GM12878 (cell line): ENCODE measurements around the gene DUSP8. TPM values are rescaled to one million over a fixed set of nuclear protein-coding genes. Genes with fewer than 3 reads are reported as not detected.

ENCODE experiments used
- ATAC-seq: fragments of 200-7000 bp; cut with Tn5 transposase; 3 replicates; pipeline ENCODE4 v1.9.1; 2020; ENCODE audit warnings: mild to moderate bottlenecking, moderate library complexity
- BruUV-seq: library from RNA; stranded (reverse); fragments of 400-500 nt; replicated peaks from 2 replicates; lab custom pipeline; 2021; lab: Mats Ljungman, UMichigan
- CTCF ChIA-PET: fragments of 300-600 bp; sonication (Branson Sonifier 250); formaldehyde crosslinking; extraction: SDS; loops from one replicate; lab custom pipeline; 2021; ENCODE audit warnings: inconsistent platforms; lab: Yijun Ruan, JAX
- POLR2A ChIA-PET: fragments of 350-600 bp; formaldehyde crosslinking; extraction: SDS; loops from one replicate; lab custom pipeline; 2021; ENCODE audit warnings: inconsistent platforms; lab: Charles Lee
- RAD21 ChIA-PET: fragments of 300-600 bp; sonication (Branson Sonifier 250); formaldehyde crosslinking; loops from one replicate; lab custom pipeline; 2023; ENCODE audit warnings: antibody characterized with exemption; ENCODE audit not compliant: unreplicated experiment; lab: Charles Lee
- SMC1A ChIA-PET: fragments of 300-600 bp; sonication (Branson Sonifier 250); formaldehyde crosslinking; loops from one replicate; lab custom pipeline; 2023; ENCODE audit not compliant: unreplicated experiment, uncharacterized antibody; lab: Charles Lee
- DNase-seq: peaks from one replicate; pipeline ENCODE4 v3.0.0-alpha.2; 2011; ENCODE audit warnings: low read depth, low spot score
- FAIRE-seq: peaks from 3 replicates; lab custom pipeline; 2011; peaks lifted over from hg19 to GRCh38; lab: Jason Lieb, UNC
- H2AFZ ChIP-seq: 2 replicates; pipeline ENCODE4 v1.6.0; 2011; ENCODE audit warnings: low read depth, low read length, control low read depth; ENCODE audit not compliant: control insufficient read depth
- H3K27ac ChIP-seq: 2 replicates; pipeline ENCODE4 v1.5.1; 2011; ENCODE audit warnings: control low read depth; ENCODE audit not compliant: control insufficient read depth, insufficient read depth
- H3K27me3 ChIP-seq, 2 experiments: replicated peaks in 1 of 2; 2 replicates each; pipeline versions ENCODE4 v1.6.0 to v1.6.1; 2011; ENCODE audit warnings: low read length in 1 of 2; ENCODE audit not compliant: control insufficient read depth in 2 of 2, insufficient read depth in 2 of 2
- H3K36me3 ChIP-seq, 2 experiments: 2 replicates each; pipeline ENCODE4 v1.5.1; 2011; ENCODE audit warnings: low read length in 1 of 2; ENCODE audit not compliant: control insufficient read depth in 2 of 2, insufficient read depth in 2 of 2
- H3K4me1 ChIP-seq: 2 replicates; pipeline ENCODE4 v1.6.1; 2011; ENCODE audit warnings: mild to moderate bottlenecking, low read length, moderate library complexity, mixed read lengths; ENCODE audit not compliant: control insufficient read depth, insufficient read depth
- H3K4me2 ChIP-seq: 2 replicates; pipeline ENCODE4 v1.6.0; 2011; ENCODE audit warnings: control low read depth; ENCODE audit not compliant: control insufficient read depth, insufficient read depth
- H3K4me3 ChIP-seq: fragments of 200-600 bp; sonication (generic); 2 replicates; pipeline ENCODE4 v1.5.1; 2016
- H3K79me2 ChIP-seq: 2 replicates; pipeline ENCODE4 v1.6.0; 2011; ENCODE audit warnings: low read length; ENCODE audit not compliant: control insufficient read depth, insufficient read depth
- H3K9ac ChIP-seq: 2 replicates; pipeline ENCODE4 v1.8.0; 2011; ENCODE audit warnings: low read length, control low read depth, mixed read lengths; ENCODE audit not compliant: control insufficient read depth, insufficient read depth
- H3K9me3 ChIP-seq: replicated peaks from 3 replicates; pipeline ENCODE4 v1.5.1; 2011; ENCODE audit warnings: mild to moderate bottlenecking, low read length; ENCODE audit not compliant: control insufficient read depth, insufficient read depth
- H4K20me1 ChIP-seq: 2 replicates; pipeline ENCODE4 v1.6.0; 2011; ENCODE audit not compliant: control insufficient read depth, insufficient read depth
- ATF3 ChIP-seq: IDR thresholded peaks from 2 replicates; pipeline ENCODE4 v1.6.1; 2011; ENCODE audit warnings: low read depth, mild to moderate bottlenecking, low read length, moderate library complexity, borderline replicate concordance; ENCODE audit errors: extremely low read depth
- MXI1 ChIP-seq: fragments of 150-350 bp; IDR thresholded peaks from 2 replicates; pipeline ENCODE4 v1.6.1; 2011; ENCODE audit warnings: low read depth, mild to moderate bottlenecking, inconsistent platforms, low read length, improper control_type of control experiment
- PAX5 ChIP-seq: IDR thresholded peaks from 2 replicates; pipeline ENCODE4 v1.6.1; 2011; ENCODE audit warnings: low read depth, low read length, borderline replicate concordance
- SIN3A ChIP-seq: IDR thresholded peaks from 2 replicates; pipeline ENCODE4 v1.6.1; 2012; ENCODE audit warnings: low read depth, low read length, improper control_type of control experiment
- STAT3 ChIP-seq: IDR thresholded peaks from 2 replicates; pipeline ENCODE4 v1.6.1; 2011; ENCODE audit warnings: low read depth, low read length, improper control_type of control experiment
- ZSCAN29 ChIP-seq: fragments of 450-650 bp; IDR thresholded peaks from 2 replicates; pipeline ENCODE4 v1.6.1; 2017; ENCODE audit warnings: mild to moderate bottlenecking, moderate library complexity
- WGBS: methylation state at CpG from one replicate; pipeline ENCODE4 v1.1.6; 2016; ENCODE audit warnings: low lambda C conversion rate; ENCODE audit not compliant: insufficient replicate concordance, insufficient coverage; ENCODE audit errors: missing lambda C conversion rate; 5-methylcytosine and 5-hydroxymethylcytosine counted together
- in situ Hi-C: fragments of 300-500 bp; cut with MboI; formaldehyde crosslinking; loops from 9 replicates; pipeline ENCODE4 v1.14.3; 2018; ENCODE audit warnings: mixed read lengths
- intact Hi-C: fragments of 100-400 bp; cut with micrococcal nuclease; formaldehyde crosslinking; loops from one replicate; pipeline ENCODE4 v1.14.2; 2022; ENCODE audit not compliant: unreplicated experiment
- polyA plus RNA-seq, 11 experiments: library from polyadenylated mRNA; depleted of rRNA in 4 of 11; unstranded in 6 of 11; stranded (reverse) in 5 of 11; fragments of >200 nt; fragmentation: Nextera tagmentation in 4 of 11; fragmentation: Illumina TruSeq in 1 of 11; extraction: Ambion mirVana in 4 of 11; extraction: Trizol in 1 of 11; gene quantifications; 1 replicate in 1 of 11; 2 replicates in 10 of 11; pipeline versions ENCODE4 v1.2.1 to v1.2.3, GENCODE V29; 2011 to 2016; ENCODE audit warnings: inconsistent platforms in 2 of 11, missing spikeins in 2 of 11, low read depth in 1 of 11
- total RNA-seq, 4 experiments: library from RNA; depleted of rRNA in 3 of 4; stranded (reverse); fragments of >200 nt in 3 of 4; fragmentation: Illumina TruSeq in 1 of 4; extraction: Trizol in 1 of 4; gene quantifications; 2 replicates each; pipeline versions ENCODE4 v1.2.1 to v1.2.3, GENCODE V29; 2013 to 2021
- TF ChIP-seq, protein P1 (sequence below), 3 experiments: IDR thresholded peaks in 2 of 3; conservative IDR thresholded peaks in 1 of 3; 2 replicates each; pipeline ENCODE4 v1.5.1; 2011; ENCODE audit warnings: low read depth in 3 of 3, low read length in 3 of 3, mild to moderate bottlenecking in 3 of 3, control low read depth in 2 of 3, moderate library complexity in 2 of 3, inconsistent platforms in 1 of 3, mixed read lengths in 1 of 3; ENCODE audit not compliant: control insufficient read depth in 2 of 3, insufficient read depth in 1 of 3; ENCODE audit errors: extremely low read depth in 1 of 3
- TF ChIP-seq, protein P2 (sequence below): fragments of 150-350 bp; IDR thresholded peaks from 2 replicates; pipeline ENCODE4 v1.6.1; 2016; ENCODE audit warnings: low read depth, low read length

The DUSP8 gene
- total and polyA plus RNA-seq, 10 of the 15 experiments (the other 5 are each of a cell fraction or from before 2014, with no cell fraction given), result 0.04 to 1.7 (median 0.26) TPM; not detected in 6

DNA sequence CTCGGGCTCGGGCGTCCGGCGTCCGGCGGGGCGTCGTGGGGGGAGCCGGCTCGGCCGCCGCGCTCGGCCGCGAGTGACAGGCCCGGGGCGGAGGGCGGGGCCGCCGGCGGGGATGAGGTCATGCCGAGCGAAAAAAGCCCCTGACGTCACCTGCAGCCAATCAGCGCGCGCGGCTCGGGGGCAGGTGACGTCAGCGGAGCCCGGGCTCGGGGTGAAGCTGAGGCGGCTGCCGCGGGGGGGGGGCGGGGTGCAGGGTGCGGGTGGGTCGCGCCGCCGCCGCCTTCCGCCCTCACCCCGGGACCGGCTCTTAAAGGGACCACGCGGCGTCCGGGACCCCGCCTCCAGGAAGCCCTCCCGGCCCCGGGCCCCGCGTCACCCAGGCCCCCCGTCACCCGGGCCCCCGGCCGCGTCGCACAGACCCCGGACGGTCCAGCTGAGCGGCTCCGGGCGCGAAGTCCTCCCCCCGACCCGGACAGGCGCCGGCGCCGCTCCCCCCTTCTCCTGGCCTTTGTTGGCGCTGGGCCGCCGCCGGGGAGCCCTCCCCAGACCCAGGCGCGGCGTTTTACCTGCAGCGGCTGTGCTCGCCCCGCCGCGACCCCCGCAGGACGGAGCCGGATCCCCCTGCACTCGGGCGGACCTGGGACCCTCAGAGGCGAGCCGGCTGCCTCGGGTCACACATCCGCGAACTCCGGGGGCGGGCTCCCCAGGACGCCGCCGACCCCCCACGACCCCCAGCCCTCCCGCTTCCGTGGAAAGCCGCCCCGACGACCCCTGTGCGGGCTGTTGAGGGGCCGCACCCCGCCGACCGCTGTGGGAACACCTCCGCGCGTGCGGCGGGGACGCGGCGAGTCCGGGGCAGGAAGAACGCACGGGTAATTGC lies at the start of gene DUSP8 (continued):
- TF ChIP-seq, protein P1, sequence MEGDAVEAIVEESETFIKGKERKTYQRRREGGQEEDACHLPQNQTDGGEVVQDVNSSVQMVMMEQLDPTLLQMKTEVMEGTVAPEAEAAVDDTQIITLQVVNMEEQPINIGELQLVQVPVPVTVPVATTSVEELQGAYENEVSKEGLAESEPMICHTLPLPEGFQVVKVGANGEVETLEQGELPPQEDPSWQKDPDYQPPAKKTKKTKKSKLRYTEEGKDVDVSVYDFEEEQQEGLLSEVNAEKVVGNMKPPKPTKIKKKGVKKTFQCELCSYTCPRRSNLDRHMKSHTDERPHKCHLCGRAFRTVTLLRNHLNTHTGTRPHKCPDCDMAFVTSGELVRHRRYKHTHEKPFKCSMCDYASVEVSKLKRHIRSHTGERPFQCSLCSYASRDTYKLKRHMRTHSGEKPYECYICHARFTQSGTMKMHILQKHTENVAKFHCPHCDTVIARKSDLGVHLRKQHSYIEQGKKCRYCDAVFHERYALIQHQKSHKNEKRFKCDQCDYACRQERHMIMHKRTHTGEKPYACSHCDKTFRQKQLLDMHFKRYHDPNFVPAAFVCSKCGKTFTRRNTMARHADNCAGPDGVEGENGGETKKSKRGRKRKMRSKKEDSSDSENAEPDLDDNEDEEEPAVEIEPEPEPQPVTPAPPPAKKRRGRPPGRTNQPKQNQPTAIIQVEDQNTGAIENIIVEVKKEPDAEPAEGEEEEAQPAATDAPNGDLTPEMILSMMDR (IDR thresholded peaks at IDR 0.05 in 2 of 3, conservative IDR thresholded peaks at IDR 0.05 in 1 of 3; ENCODE audit: control insufficient read depth in 2 of 3, extremely low read depth in 1 of 3, insufficient read depth in 1 of 3, low read depth in 3 of 3, low read length in 3 of 3), result no peak
- no peak for TF ChIP-seq ZSCAN29
- no peak for TF ChIP-seq ATF3
- no peak for TF ChIP-seq SIN3A
- no peak for TF ChIP-seq PAX5

- H3K27me3 ChIP-seq, result peaks cover 0 to 2% of the 10 kb centered on the region in 2 experiments; a peak in 2 of 4 replicates
- H3K9ac ChIP-seq, result no peak overlapping the region
- no peaks in the 10 kb centered on the region for H4K20me1 ChIP-seq
- ChIA-PET POLR2A (interaction anchor here (0.6 kb wide), 2 partner anchors 26 to 310 kb away, joined by 3 to 5 read pairs; partner anchors contain the start of gene TOLLIP), SMC1A (interaction anchor here (0.6 kb wide), 1 partner anchor 725 kb away, joined by 3 read pairs; no protein-coding TSS in a partner anchor), RAD21 (no interaction called here), CTCF (interaction anchor here (1.3 to 1.6 kb wide), 2 partner anchors 34 to 44 kb away, joined by 3 to 6 read pairs; no protein-coding TSS in a partner anchor)
- TF ChIP-seq MXI1 (no peak), STAT3 (no peak)
- TF ChIP-seq, protein P2, sequence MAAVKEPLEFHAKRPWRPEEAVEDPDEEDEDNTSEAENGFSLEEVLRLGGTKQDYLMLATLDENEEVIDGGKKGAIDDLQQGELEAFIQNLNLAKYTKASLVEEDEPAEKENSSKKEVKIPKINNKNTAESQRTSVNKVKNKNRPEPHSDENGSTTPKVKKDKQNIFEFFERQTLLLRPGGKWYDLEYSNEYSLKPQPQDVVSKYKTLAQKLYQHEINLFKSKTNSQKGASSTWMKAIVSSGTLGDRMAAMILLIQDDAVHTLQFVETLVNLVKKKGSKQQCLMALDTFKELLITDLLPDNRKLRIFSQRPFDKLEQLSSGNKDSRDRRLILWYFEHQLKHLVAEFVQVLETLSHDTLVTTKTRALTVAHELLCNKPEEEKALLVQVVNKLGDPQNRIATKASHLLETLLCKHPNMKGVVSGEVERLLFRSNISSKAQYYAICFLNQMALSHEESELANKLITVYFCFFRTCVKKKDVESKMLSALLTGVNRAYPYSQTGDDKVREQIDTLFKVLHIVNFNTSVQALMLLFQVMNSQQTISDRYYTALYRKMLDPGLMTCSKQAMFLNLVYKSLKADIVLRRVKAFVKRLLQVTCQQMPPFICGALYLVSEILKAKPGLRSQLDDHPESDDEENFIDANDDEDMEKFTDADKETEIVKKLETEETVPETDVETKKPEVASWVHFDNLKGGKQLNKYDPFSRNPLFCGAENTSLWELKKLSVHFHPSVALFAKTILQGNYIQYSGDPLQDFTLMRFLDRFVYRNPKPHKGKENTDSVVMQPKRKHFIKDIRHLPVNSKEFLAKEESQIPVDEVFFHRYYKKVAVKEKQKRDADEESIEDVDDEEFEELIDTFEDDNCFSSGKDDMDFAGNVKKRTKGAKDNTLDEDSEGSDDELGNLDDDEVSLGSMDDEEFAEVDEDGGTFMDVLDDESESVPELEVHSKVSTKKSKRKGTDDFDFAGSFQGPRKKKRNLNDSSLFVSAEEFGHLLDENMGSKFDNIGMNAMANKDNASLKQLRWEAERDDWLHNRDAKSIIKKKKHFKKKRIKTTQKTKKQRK, result no peak
- no peaks in the 10 kb centered on the region for H3K79me2 ChIP-seq
- no TSS peak for BruUV-seq
- intact Hi-C loops, result no loop called here
- H3K4me1 ChIP-seq, result no peaks in the 10 kb centered on the region
- in situ Hi-C loops, result no loop called here
- H3K36me3 ChIP-seq, result no peaks in the 10 kb centered on the region
- 18% methylated on average over 10 of the region's 10 CpGs for WGBS
- H3K4me2 ChIP-seq, result no peak overlapping the region
- no peak overlapping the region for H3K27ac ChIP-seq
- no peak overlapping the region for H2AFZ ChIP-seq
- DNase-seq (no peak), ATAC-seq (no peak), FAIRE-seq (no peak)
- no peak overlapping the region for H3K4me3 ChIP-seq
- H3K9me3 ChIP-seq, result no peaks in the 10 kb centered on the region
Observed at GRCh38 chr11:1619449-1619848, 47.4 kb upstream of the DUSP8 start.
